ENCODE data around the gene ZNF74.
"Not testable (repeated sequence)": the region's sequence is repeated elsewhere in the genome, so short reads cannot be mapped to it uniquely, and the experiment has no call there.

DNA sequence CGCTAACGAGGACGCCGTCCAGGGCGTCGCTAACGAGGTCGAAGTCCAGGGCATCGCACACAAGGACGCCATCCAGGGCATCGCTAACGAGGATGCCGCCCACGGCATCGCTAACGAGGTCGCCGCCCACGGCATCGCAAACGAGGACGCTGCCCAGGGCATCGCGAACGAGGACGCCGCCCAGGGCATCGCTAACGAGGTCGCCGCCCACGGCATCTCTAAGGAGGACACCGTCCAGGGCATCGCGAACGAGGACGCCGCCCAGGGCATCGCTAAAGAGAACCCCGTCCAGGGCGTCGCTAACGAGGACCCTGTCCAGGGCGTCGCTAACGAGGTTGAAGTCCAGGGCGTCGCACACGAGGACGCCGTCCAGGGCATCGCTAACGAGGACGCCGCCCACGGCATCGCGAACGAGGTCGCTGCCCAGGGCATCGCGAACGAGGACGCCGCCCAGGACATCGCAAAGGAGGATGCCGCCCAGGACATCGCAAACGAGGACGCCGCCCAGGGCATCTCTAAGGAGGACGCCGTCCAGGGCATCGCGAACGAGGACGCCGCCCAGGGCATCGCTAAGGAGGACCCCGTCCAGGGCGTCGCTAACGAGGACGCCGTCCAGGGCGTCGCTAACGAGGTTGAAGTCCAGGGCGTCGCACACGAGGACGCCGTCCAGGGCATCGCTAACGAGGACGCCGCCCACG, 37.9 kb upstream of the ZNF74 start:
- not testable (repeated sequence) for TF ChIP-seq EP300 (IDR thresholded peaks at IDR 0.05); CTCF (IDR thresholded peaks at IDR 0.05); POLR2A (IDR thresholded peaks at IDR 0.05; ENCODE audit: low read depth)
